ENCODE measurements around the gene SMAD2. TPM values are rescaled to one million over a fixed set of nuclear protein-coding genes. Genes with fewer than 3 reads are reported as not detected.

The SMAD2 gene
- total and polyA plus RNA-seq, 2 of the 8 experiments (the other 6 are each of a cell fraction or from before 2014, with no cell fraction given), result 28.4 to 124 TPM

- no peak for TF ChIP-seq TAF7 (optimal IDR thresholded peaks at IDR 0.05; ENCODE audit: borderline replicate concordance, low read depth, low read length)
- TF ChIP-seq KDM1A (IDR thresholded peaks at IDR 0.05; ENCODE audit: borderline replicate concordance, low read length), result no peak
- TF ChIP-seq SIN3A (conservative IDR thresholded peaks at IDR 0.05 in 1 of 2, IDR thresholded peaks at IDR 0.05 in 1 of 2; ENCODE audit: low read depth in 1 of 2, low read length in 2 of 2), result no peak
- no peak for TF ChIP-seq HDAC2 (IDR thresholded peaks at IDR 0.05; ENCODE audit: borderline replicate concordance in 1 of 2, low read depth in 2 of 2, low read length in 2 of 2)
- no peak for TF ChIP-seq GTF2F1 (IDR thresholded peaks at IDR 0.05; ENCODE audit: borderline replicate concordance, low read depth, low read length)
Measured at GRCh38 chr18:47908592-47908991, 21.9 kb downstream of the SMAD2 start (continued).
